A549 (cell line): ENCODE data around the gene MGST2.

ENCODE experiments used
- CTCF ChIP-seq: fragments of >200 bp; sonication (Bioruptor Twin); formaldehyde crosslinking; IDR thresholded peaks from 3 replicates; pipeline ENCODE4 v1.5.1; 2016
- EHMT2 ChIP-seq: fragments of 200-600 bp; sonication (generic); IDR thresholded peaks from 2 replicates; pipeline ENCODE4 v1.6.1; 2016; ENCODE audit warnings: antibody characterized with exemption, low read depth, mild to moderate bottlenecking, moderate library complexity
- HMGXB4 ChIP-seq: fragments of 250-450 bp; sonication (Bioruptor Pico); IDR thresholded peaks from 2 replicates; pipeline ENCODE4 v1.5.0; 2021; ENCODE audit warnings: mild to moderate bottlenecking, moderate library complexity, borderline replicate concordance
- KDM1A ChIP-seq: fragments of 200-600 bp; sonication (generic); IDR thresholded peaks from 2 replicates; pipeline ENCODE4 v1.6.1; 2016; ENCODE audit warnings: low read depth, mild to moderate bottlenecking
- KDM5A ChIP-seq: fragments of 200-600 bp; sonication (generic); IDR thresholded peaks from 2 replicates; pipeline ENCODE4 v1.6.1; 2016; ENCODE audit warnings: antibody characterized with exemption, mild to moderate bottlenecking
- MAFK ChIP-seq: fragments of 450-650 bp; IDR thresholded peaks from 2 replicates; pipeline ENCODE4 v1.6.1; 2014; ENCODE audit not compliant: partially characterized antibody
- NFE2L2 ChIP-seq: fragments of 150-350 bp; conservative IDR thresholded peaks from 2 replicates; pipeline ENCODE4 v1.6.1; 2014; ENCODE audit warnings: low read length
- NR3C1 ChIP-seq: fragments of >200 bp; sonication (Bioruptor Twin); formaldehyde crosslinking; IDR thresholded peaks from 3 replicates; pipeline ENCODE4 v1.6.1; 2017
- POLR2A ChIP-seq: IDR thresholded peaks from 2 replicates; pipeline ENCODE4 v1.6.1; 2012; ENCODE audit warnings: mild to moderate bottlenecking, low read length

- no peak for TF ChIP-seq MAFK
- TF ChIP-seq CTCF = no peak
- no peak for TF ChIP-seq NFE2L2
- TF ChIP-seq POLR2A = no peak
- TF ChIP-seq KDM1A = no peak
- no peak for TF ChIP-seq KDM5A
- TF ChIP-seq EHMT2 = no peak
- no peak for TF ChIP-seq NR3C1
- no peak for TF ChIP-seq HMGXB4
Measured at GRCh38 chr4:139684351-139684750, 18.7 kb downstream of the MGST2 start.
